Measurements from ENCODE around the gene NHLH2.

Gene NHLH2

GRCh38 chr1:115840605-115841460 lies at the start of gene NHLH2:
TSS of gene NHLH2 (minus strand) at chr1:115841126. CDS start at chr1:115838372, 2,754 bp downstream.
- no peak for ATAC-seq

- no peak for ATAC-seq
These were observed 49.7 kb upstream of the NHLH2 start for GRCh38 chr1:115890580-115890979.

- ATAC-seq, result no peak
These were observed 48.0 kb upstream of the NHLH2 start for GRCh38 chr1:115888976-115889375.

- ATAC-seq, result no peak
These were observed 42.3 kb upstream of the NHLH2 start for GRCh38 chr1:115882913-115883902.

- ATAC-seq, result no peak
These were observed 40.2 kb upstream of the NHLH2 start for GRCh38 chr1:115880981-115881672.

- ATAC-seq, result no peak
These were observed 39.1 kb upstream of the NHLH2 start for GRCh38 chr1:115879977-115880376.

GRCh38 chr1:115877511-115877910 lies 36.6 kb upstream of the NHLH2 start:
- no peak for ATAC-seq

- ATAC-seq, result no peak
These were observed 34.0 kb upstream of the NHLH2 start for GRCh38 chr1:115874904-115875303.

- ATAC-seq, result no peak
These were observed 33.6 kb upstream of the NHLH2 start for GRCh38 chr1:115874497-115874896.

- no peak for ATAC-seq
These were observed 32.3 kb upstream of the NHLH2 start for GRCh38 chr1:115873184-115873583.

GRCh38 chr1:115869064-115869463 lies 28.1 kb upstream of the NHLH2 start:
- ATAC-seq, result no peak

- no peak for ATAC-seq
These were observed 26.3 kb upstream of the NHLH2 start for GRCh38 chr1:115867216-115867615.

GRCh38 chr1:115865704-115866380 lies 24.9 kb upstream of the NHLH2 start:
- no peak for ATAC-seq

GRCh38 chr1:115862403-115862802 lies 21.5 kb upstream of the NHLH2 start:
- no peak for ATAC-seq

GRCh38 chr1:115854005-115854404 lies 13.1 kb upstream of the NHLH2 start:
- no peak for ATAC-seq

- no peak for ATAC-seq
These were observed 10.0 kb upstream of the NHLH2 start for GRCh38 chr1:115850937-115851336.

GRCh38 chr1:115847787-115848186 lies 6.9 kb upstream of the NHLH2 start:
- no peak for ATAC-seq

GRCh38 chr1:115842948-115843347 lies 2.0 kb upstream of the NHLH2 start:
- no peak for ATAC-seq

- ATAC-seq, result no peak
These were observed 1.2 kb downstream of the NHLH2 start for GRCh38 chr1:115839679-115840237.

- no peak for ATAC-seq
These were observed 1.8 kb downstream of the NHLH2 start for GRCh38 chr1:115839029-115839678.

- no peak for ATAC-seq
These were observed 2.4 kb downstream of the NHLH2 start for GRCh38 chr1:115838431-115839028.
